Measurements from ENCODE around the gene BRCA1. TPM values are rescaled to one million over a fixed set of nuclear protein-coding genes. Genes with fewer than 3 reads are reported as not detected.
"Not testable (repeated sequence)": the region's sequence is repeated elsewhere in the genome, so short reads cannot be mapped to it uniquely, and the experiment has no call there.

The BRCA1 gene
- total RNA-seq (2014; rRNA removed; shearing (Covaris generic)): 33.2 and 38.1 TPM in 2 replicates

DNA sequence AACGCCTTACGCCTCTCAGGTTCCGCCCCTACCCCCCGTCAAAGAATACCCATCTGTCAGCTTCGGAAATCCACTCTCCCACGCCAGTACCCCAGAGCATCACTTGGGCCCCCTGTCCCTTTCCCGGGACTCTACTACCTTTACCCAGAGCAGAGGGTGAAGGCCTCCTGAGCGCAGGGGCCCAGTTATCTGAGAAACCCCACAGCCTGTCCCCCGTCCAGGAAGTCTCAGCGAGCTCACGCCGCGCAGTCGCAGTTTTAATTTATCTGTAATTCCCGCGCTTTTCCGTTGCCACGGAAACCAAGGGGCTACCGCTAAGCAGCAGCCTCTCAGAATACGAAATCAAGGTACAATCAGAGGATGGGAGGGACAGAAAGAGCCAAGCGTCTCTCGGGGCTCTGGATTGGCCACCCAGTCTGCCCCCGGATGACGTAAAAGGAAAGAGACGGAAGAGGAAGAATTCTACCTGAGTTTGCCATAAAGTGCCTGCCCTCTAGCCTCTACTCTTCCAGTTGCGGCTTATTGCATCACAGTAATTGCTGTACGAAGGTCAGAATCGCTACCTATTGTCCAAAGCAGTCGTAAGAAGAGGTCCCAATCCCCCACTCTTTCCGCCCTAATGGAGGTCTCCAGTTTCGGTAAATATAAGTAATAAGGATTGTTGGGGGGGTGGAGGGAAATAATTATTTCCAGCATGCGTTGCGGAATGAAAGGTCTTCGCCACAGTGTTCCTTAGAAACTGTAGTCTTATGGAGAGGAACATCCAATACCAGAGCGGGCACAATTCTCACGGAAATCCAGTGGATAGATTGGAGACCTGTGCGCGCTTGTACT lies at the start of gene BRCA1:
BRCA1 (minus strand) TSS at position 232 of the 834 bp plus-strand sequence. CDS start 1,268 bp downstream, outside the sequence.
- peak; percentile 98 for DNase-seq (ENCODE audit: low spot score)

DNA sequence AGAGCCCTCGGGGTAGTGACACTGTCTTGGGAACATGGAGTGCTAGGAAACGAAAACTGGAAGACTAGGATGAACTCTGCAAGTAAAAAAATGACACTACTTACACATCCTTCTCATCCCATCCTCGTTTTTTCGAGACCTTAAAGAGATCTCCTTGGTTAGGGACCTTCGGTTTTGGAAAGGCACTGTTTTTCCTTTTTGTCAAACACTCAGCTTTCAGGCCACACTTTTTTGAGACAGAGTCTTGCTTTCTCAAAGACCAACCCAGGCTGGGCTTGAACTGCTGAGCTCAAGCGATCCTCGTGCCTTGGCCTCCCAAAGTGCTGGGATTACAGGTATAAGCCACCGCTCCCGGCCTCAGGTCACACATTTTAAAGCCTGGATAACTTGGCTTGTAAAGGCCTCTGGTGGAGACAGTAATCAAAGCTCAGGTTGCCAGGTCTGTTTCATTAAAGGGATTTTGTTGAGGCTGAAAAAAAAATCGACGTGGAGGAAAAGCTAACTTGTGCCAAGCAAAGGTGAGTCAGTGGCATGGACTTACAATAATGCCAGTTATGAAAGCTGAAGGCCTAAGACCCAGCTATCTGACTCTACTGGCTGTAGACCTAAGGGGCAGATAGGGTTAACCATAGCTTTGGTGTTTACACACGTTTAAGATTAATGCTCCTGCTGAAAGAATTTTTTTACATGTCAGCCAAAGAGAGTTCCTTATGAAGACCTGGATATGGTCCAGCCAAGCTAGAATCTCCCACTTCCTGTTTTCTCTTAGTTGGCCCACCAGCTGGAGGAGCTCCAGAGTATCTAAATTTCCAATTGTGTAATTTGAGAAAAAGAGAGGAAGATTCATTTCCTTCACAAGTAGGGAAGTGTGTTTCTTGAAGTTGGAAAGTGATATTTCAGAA lies 46.7 kb upstream of the BRCA1 start:
- peak; percentile 79 for DNase-seq (ENCODE audit: low spot score)

DNA sequence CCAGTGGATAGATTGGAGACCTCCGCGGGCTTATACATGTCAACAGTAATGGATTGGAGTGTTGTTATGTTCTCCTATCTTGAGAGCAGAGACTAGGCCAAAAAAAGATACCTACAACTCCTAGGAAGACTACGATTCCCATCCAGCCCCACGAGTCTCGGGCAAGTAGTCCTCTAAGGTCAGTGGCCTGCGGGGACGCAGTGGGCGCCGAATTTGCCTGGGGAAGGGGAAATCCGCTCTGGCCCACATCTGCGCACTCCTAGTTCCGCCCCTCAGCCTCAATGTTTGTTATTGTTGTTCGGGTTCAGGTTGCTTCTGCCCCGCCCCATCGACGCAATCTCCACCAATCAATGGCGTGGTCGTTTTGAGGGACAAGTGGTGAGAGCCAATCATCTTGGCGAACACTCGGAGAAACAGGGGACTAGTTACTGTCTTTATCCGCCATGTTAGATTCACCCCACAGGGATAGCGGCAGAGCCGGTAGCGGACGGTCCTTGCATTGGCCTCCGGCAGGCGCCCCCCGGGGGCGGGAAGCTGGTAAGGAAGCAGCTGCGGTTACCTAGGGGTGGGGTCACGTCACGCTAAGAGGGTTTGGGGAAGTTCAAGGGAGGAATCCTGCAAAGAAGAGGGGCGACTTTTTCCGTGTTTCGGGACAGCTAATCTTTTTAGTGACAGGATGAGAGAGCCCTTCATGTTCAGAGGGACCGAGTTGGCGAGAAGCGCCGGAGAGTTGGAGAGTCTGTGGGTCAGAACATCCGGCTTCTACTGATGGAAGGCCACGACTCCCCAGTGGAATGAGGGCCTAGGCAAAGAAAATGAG lies 45.8 kb upstream of the BRCA1 start, which contains the start of gene NBR1:
NBR1 (plus strand) TSS at position 449 of the 820 bp plus-strand sequence. CDS start 4,586 bp downstream, outside the sequence.
- DNase-seq (ENCODE audit: low spot score): peak; percentile 98

DNA sequence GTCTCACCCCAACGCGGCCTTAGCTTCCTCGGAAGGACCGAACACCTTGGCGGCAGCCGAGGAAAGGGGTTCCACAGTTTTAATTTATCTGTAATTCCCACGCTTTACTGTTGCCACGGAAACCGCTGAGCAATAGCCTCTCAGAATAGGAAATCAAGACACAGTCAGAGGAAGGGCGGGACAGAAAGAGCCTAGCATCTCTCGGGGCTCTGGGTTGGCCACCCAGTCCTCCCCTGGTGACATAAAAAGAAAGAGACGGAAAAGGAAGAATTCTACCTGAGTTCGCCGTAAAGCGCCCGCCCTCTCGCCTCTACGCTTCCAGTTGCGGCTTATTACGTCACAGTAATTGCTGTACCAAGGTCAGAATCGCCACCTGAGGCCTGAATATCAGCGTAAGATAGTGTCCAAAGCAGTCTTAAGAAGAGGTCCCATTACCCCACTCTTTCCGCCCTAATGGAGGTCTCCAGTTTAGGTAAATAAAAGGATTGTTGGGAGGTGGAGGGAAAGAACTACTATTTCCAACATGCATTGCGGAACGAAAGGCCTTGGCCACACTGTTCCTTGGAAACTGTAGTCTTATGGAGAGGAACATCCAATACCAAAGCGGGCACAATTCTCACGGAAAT lies 45.1 kb upstream of the BRCA1 start:
- DNase-seq (ENCODE audit: low spot score): peak; percentile 97

DNA sequence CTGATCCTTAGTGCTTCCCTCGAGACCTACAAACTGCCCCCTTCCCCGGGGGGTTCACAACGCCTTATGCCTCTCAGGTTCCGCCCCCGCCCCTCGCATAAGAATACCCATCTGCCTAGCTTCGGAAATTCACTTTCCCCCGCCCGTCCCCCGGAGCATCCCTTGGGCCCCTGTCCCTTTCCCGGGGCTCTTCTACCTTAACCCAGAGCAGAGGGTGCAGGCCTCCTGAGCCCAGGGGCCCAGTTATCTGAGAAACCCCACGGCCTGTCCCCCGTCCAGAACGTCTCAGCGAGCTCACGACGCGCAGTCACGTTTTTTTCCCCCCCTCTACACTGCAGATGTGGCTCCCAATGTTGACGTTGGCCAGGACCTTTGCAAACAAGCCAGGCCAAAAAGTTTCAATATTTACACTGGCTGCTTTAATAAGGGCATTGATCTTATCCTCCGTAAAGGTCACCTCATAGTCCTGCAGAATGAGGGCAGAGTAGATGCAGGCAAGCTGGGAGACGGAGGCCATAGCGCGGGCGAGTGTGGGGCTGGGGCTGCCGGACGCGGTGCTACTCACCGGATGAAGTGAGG lies 44.5 kb upstream of the BRCA1 start:
- peak; percentile 34 for DNase-seq (ENCODE audit: low spot score)

DNA sequence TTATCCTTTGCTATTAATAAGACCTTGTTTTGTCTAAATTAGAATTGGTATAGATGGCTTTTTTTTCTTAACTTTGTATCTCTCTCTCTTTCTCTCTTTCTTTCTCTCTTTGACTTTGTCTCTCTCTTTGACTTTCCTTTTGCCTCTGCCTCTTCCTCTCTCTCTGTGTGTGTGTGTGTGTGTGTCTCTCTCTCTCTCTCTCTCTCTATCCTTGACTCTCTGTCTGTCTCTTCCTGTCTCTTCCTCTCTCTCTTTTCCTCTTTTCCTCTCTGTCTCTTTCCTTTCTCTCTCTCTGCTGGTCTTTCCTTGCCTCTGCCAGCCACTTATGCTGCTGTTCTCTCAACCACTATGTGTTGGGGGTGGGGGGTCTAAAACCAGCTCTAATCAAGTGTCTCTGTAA lies 40.8 kb upstream of the BRCA1 start:
- DNase-seq (ENCODE audit: low spot score): not testable (repeated sequence)

DNA sequence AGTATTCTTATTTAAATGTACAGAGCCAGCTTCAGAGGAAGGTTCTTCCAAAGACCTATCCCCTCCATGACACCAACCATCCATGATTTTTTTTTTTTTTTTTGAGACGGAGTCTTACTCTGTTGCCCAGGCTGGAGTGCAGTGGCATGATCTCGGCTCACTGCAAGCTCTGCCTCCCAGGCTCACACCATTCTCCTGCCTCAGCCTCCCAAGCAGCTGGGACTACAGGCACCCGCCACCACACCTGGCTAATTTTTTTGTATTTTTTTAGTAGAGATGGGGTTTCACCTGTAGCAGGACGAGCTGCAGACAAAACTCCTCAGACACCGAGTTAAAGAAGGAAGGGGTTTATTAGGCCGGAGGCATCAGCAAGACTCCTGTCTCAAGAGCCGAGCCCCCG lies 34.8 kb upstream of the BRCA1 start:
- DNase-seq (ENCODE audit: low spot score): not testable (repeated sequence)

DNA sequence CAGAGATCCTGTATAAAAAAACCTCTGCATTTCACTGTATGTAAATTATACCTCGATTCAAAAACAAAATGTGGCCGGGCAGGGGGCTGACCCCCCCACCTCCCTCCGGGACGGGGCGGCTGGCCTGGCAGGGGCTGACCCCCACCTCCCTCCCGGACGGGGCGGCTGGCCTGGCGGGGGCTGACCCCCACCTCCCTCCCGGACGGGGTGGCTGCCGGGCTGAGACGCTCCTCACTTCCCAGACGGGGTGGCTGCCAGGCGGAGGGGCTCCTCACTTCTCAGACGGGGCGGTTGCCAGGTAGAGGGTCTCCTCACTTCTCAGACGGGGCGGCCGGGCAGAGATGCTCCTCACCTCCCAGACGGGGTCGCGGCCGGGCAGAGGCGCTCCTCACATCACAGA lies 34.1 kb upstream of the BRCA1 start:
- DNase-seq (ENCODE audit: low spot score): not testable (repeated sequence)

DNA sequence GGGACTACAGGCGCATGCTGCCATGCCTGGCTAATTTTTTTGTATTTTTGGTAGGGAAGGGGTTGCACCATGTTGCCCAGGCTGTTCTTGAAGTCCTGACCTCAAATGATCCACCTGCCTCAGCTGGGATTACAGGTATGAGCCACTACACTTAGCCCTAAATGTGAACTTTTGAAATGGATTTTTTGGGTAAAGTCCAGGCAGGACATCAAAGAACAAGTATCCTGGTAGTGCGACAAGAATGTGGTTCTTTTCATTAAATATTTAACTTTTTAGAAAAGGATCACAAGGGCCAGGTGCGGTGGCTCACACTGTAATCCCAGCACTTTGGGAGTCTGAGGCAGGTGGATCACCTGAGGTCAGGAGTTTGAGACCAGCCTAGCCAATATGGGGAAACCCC lies 30.5 kb upstream of the BRCA1 start:
- DNase-seq (ENCODE audit: low spot score): no peak

DNA sequence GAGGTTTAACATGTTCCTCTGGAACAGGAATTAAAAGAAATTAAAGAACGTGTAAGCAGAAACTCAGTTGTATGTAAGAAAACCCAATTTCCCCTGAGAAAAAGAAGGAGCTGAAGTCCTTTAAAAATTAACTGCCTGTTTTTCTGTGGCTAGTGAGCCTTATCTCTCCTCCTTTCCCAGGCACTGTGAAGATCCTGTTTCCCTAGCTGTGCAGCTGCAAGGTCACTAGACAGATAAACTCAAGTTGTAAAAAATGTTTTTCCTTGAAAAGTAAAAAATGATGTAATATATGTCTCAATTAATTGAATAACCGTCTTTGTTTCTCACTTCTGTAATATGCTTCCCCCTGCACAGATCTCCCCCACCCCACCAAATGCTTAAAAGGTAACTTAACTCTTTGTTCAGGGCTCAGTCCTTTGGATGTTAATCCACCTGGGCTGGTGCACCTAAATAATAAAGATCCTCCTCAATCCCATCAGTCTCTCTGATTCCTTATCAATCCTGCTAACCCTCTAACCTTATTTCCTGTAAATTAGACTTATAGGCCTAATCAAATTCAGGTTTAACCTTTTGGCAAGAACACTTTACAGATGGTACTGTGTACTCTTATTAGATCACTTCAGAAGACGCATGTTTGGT lies 28.2 kb upstream of the BRCA1 start:
- DNase-seq (ENCODE audit: low spot score): not testable (repeated sequence)

DNA sequence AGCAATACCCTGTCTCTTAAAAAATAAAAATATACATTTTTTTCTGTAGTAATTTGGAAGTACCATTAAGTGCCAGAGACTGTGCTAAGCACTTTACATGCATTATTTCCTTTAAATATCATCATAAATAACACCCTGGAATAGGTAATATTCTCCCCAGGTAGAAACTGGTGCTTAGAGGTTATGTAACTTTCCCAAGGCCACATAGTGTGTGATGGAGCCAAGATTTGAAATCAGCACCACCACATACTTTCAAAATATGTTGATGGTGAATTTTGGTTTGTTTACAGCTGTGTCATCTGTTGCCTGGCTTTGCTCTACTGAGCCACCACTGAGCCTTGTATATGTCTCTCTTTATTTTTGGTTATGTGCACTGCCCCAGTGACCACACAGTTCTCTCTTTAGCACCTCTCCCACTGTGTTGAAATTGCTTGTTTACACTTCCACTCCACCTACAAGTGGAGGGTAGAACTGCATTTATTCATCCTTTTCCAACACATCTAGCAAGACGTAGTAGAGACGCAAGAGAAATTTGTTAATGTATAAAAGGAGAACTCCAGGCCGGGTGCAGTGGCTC lies 26.8 kb upstream of the BRCA1 start:
- DNase-seq (ENCODE audit: low spot score): no peak

DNA sequence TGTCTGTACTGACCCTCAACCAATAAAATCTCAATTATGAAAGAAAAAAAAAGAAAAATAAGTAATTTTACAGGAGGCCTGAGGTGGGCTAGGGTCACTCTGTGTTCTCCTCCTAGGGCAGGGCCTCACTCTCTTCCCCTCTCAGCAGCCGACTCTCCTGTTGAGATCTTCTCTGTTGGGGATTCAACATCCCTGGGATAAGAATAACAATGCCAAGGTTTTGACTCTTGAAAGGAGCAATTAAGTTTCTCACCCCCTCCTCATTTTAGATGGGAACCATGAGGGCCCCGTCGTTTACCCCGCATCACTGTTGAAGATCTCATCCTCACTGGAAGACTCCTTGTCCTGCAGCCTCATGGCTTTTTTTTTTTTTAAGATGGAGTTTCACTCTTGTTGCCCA lies 21.5 kb upstream of the BRCA1 start:
- no peak for DNase-seq (ENCODE audit: low spot score)

DNA sequence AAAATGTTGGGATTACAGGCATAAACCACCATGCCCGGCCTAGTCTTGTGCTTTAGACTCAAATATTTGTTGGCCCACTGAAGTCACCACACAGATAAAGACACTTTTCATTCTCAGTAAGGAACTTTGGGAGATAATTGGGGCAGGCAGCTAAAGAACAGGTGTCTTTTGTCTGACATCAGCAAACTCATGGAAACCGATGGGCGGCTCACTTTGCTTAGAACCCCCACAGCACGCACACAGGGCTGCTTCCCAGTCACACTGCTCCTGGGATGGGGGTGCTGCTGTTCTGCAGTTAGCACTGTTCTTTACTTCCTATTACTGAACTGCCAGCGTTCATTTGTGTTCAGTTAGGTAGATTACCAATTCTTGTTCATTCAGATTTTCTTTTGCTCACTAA lies 18.0 kb upstream of the BRCA1 start:
- DNase-seq (ENCODE audit: low spot score): no peak

DNA sequence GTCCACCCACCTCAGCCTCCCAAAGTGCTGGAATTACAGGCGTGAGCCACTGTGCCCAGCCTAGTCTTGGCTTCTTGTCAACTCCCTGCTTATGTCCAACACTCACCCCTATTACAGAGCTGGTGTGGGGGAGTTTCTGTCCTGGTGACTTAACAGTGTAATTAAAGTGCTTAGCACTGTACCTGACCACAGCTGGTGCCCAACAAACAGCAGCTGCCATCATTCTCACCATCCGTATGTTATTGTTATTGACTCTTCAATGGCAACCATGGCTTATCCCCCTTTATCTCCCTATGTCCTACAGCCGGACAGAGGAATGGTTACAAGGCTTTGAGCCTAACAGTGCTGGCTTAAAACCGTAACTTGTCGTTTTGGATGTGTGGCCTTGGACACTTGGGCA lies 17.0 kb upstream of the BRCA1 start:
- no peak for DNase-seq (ENCODE audit: low spot score)

DNA sequence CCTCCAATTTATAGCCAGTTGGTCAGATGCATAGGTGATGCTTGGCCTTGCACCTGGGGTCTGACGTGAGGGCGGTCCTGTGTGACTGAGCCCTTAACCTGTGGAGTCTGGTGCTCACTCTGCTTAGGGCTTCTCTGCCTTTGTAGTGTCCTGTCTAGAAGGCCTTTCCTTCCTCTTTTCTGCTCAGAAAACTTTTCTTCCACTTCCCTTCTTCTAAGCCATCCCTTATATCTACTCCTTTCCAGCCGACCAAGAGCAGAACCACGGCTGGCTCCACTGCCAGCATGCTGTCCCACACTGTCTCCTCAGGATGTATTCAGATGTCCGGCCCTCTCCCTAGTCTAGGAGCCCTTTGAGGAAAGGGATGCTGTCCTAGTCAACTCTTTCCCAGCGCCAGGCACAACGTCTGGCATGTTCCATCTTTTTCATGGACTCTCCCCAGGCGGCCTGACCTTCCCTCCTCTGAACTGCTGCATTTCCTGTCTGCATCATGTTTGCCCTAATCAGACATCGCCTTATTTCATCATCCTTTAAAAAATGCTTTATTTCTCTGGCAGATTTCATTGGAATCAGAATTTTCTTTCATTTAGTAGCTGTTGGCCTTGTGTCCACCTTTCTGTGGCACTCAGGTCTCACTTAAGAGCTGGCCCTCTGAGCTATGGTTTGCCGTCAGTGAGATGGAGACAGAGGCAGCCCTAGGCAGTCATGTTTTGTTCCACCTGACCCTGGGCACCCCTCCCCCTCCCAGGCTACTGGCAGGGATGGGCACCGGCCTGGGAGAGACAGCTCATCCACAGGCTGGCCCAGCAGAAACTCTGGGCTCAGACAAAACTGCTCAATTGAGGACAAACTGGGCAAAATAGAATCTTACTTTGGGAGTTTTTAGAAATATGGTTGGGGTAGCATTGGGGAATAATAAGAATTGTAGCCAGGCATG lies 15.5 kb upstream of the BRCA1 start:
- no peak for DNase-seq (ENCODE audit: low spot score)

DNA sequence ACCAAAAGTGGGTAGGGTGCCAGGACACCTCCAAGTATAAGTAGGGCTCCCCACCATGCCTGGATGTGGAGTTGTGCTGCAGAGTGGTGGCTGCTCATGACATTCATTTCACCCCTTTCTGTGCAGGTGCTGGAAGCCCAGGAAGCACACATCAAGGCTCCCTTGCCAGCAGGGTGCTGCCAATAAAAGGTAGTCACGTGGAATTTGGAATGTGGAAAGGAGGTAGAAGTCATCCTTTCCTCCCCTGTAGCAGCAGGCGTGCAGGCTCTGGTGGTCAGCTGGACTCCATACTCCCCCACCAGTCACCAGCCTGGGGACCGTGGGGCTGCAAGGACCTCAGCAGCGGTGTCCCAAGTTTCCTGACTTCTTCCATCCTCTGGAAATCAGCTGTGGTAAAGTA lies 13.4 kb upstream of the BRCA1 start:
- not testable (repeated sequence) for DNase-seq (ENCODE audit: low spot score)

DNA sequence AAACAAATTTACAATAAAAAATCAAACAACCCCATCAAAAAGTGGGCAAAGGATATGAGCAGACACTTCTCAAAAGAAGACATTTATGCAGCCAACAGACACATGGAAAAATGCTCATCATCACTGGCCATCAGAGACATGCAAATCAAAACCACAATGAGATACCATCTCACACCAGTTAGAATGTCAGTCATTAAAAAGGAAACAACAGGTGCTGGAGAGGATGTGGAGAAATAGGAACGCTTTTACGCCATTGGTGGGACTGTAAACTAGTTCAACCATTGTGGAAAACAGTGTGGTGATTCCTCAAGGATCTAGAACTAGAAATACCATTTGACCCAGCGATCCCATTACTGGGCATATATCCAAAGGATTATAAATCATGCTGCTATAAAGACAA lies 11.4 kb upstream of the BRCA1 start:
- not testable (repeated sequence) for DNase-seq (ENCODE audit: low spot score)

DNA sequence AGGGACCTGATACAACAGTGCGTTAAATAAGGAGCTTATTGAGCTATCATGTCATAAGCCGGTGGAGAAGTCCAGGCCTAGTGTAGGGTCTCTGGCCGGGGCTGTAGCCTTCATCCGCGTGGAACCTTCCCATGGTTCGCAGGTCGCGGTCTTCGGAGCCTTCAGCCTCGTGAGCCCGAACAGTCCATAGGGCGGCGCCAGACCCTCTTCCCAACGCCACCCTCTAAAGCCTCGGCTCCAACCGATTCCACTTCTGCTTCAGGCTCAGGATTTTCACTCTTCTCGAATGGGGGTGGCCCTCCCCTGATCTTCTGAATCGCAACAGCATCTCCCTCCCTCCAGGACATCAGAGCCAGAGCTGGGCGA lies 10.3 kb upstream of the BRCA1 start:
- no peak for DNase-seq (ENCODE audit: low spot score)

Measured in HT-29 (cell line).